Osteocyte (in vitro differentiated cells): ENCODE results near the gene GPS1. TPM values are rescaled to one million over a fixed set of nuclear protein-coding genes. Genes with fewer than 3 reads are reported as not detected.

Source experiments
- DNase-seq: peaks from one replicate; pipeline ENCODE4 v3.0.0; 2021; ENCODE audit warnings: mixed read lengths; ENCODE audit not compliant: unreplicated experiment; ENCODE audit errors: extremely low spot score
- H3K27ac Mint-ChIP-seq: one replicate; pipeline ENCODE4 v1.8.0; 2021; ENCODE audit warnings: mild to moderate bottlenecking, mixed read lengths; ENCODE audit not compliant: unreplicated experiment
- H3K27me3 Mint-ChIP-seq: one replicate; pipeline ENCODE4 v1.8.0; 2021; ENCODE audit warnings: mixed read lengths; ENCODE audit not compliant: unreplicated experiment
- H3K36me3 Mint-ChIP-seq: one replicate; pipeline ENCODE4 v1.8.0; 2021; ENCODE audit warnings: mixed read lengths; ENCODE audit not compliant: unreplicated experiment
- H3K4me1 Mint-ChIP-seq: one replicate; pipeline ENCODE4 v1.8.0; 2021; ENCODE audit warnings: mixed read lengths; ENCODE audit not compliant: unreplicated experiment
- H3K4me3 Mint-ChIP-seq: one replicate; pipeline ENCODE4 v1.8.0; 2021; ENCODE audit warnings: mild to moderate bottlenecking, moderate library complexity, mixed read lengths; ENCODE audit not compliant: unreplicated experiment
- H3K9me3 Mint-ChIP-seq: one replicate; pipeline ENCODE4 v1.8.0; 2021; ENCODE audit warnings: mixed read lengths; ENCODE audit not compliant: unreplicated experiment
- total RNA-seq: library from RNA; stranded (reverse); gene quantifications from 2 replicates; pipeline ENCODE4 v1.2.1, GENCODE V29; 2021
- TF ChIP-seq, protein P1 (sequence below): fragments of 200-600 bp; sonication (generic); IDR thresholded peaks from 2 replicates; pipeline ENCODE4 v1.5.0; 2021; ENCODE audit warnings: antibody characterized with exemption, mild to moderate bottlenecking, moderate library complexity

GPS1 gene
- total RNA-seq, 1 donor from 2014 or later, result 108 TPM

DNA sequence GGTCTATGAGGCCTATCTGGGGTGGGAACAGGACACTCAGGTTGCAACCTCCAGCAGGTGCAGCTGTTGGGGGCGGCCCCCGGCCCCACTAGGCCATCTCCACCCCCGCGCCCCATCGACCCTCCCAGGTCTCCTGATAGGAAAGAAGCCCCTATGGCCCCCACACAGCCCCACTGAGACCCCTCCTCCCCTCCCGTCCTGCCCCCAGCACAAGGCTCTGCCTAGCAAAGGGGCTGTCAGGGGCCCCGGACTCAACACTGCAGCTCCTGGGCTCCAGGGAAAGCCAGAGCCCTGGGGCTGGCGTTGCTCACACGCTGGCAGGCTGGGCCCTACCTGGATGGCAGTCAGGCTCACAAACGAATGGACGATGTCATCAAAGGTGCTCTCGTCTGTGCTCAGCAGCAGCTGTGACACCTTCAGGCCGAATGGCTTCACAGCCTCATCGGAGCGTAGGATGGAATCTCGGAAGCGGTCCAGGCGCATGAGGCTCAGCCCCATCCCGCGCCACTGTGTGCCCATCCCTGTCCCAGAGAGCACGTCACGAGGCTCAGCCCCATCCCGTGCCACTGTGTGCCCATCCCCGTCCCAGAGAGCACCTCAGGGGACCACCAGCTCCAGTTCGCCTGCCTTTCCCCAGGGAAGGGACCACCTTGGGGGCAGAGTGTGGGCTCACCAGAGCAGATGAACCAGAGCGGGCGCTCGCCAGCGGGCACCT lies 39.0 kb downstream of the GPS1 start:
- no peak overlapping the region for H3K4me3 Mint-ChIP-seq
- H3K9me3 Mint-ChIP-seq, result no peaks in the 10 kb centered on the region
- peaks cover 2% of the 10 kb centered on the region for H3K4me1 Mint-ChIP-seq
- TF ChIP-seq, protein P1, sequence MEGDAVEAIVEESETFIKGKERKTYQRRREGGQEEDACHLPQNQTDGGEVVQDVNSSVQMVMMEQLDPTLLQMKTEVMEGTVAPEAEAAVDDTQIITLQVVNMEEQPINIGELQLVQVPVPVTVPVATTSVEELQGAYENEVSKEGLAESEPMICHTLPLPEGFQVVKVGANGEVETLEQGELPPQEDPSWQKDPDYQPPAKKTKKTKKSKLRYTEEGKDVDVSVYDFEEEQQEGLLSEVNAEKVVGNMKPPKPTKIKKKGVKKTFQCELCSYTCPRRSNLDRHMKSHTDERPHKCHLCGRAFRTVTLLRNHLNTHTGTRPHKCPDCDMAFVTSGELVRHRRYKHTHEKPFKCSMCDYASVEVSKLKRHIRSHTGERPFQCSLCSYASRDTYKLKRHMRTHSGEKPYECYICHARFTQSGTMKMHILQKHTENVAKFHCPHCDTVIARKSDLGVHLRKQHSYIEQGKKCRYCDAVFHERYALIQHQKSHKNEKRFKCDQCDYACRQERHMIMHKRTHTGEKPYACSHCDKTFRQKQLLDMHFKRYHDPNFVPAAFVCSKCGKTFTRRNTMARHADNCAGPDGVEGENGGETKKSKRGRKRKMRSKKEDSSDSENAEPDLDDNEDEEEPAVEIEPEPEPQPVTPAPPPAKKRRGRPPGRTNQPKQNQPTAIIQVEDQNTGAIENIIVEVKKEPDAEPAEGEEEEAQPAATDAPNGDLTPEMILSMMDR, result no peak
- H3K36me3 Mint-ChIP-seq, result peaks cover 9% of the 10 kb centered on the region
- H3K27me3 Mint-ChIP-seq, result no peaks in the 10 kb centered on the region
- no peak overlapping the region for H3K27ac Mint-ChIP-seq
- DNase-seq, result no peak

DNA sequence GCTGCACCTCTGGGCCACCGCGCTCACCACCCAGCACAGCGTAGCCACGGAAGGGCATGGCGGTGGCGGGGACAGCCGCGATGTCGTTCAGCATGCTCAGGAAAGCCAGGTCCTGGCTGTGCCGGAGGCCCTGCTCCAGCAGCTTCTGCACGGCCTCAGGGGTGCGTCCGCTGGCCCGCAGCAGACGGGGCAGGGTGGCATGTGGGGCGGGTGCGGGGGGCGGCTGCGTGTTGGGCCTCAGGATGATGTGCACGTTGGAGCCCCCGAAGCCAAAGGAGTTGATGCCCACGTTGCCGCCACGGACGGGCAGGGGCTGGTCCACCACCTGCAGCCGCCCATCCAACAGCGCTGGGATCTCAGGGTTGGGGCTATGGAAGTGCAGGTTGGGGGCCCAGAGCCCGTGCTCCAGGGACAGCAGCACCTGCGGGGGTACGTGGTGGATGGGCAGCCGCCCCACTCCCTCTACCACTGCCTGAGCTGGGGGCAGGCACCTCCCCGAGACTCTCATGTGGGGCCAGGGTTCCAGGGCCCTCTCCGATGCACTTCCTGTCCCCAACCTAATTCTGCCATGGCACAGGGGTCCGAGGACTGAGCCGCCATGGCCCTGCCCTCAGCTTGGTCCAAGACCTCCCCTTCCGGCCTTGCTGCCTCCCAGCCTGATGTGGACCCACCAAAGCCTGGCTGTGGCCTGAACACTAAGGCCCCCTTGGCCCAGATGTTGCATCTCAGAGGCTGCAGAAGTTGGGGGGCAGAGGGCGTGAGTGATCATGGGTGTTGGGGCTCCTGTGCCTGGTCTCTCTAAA lies 39.8 kb downstream of the GPS1 start:
- Mint-ChIP-seq H3K36me3 (peaks cover 9% of the 10 kb centered on the region), H3K9me3 (no peaks in the 10 kb centered on the region), H3K27me3 (no peaks in the 10 kb centered on the region), H3K4me1 (peaks cover 10% of the 10 kb centered on the region), H3K27ac (no peak overlapping the region), H3K4me3 (no peak overlapping the region)
- no peak for DNase-seq
- TF ChIP-seq, protein P1, result no peak

DNA sequence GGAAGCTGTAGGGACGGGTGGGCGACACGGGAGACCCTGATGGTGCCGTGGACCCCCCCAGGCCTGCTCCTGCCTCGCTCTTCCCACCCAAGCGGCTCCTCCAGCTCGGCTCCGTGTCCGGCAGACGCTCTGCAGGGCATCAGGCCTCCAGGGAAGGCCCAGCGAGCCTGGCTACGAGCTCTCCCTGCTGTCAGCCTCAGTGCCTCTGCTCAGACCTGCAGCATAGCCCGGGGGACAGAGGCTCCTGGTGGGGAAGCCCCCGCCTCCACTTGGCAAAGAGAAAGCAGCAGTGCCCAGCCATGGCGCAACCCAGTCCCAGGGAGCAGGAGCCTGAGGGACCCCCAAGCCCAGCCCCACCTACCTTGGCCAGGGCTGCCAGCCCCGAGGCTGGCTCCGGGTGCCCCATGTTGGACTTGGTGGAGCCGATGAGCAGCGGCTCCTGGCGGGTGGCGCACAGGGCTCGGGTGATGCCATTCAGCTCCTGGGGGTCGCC lies 40.4 kb downstream of the GPS1 start:
- H3K27ac Mint-ChIP-seq, result no peak overlapping the region
- no peak overlapping the region for H3K4me3 Mint-ChIP-seq
- no peak for DNase-seq
- H3K9me3 Mint-ChIP-seq, result no peaks in the 10 kb centered on the region
- peaks cover 14% of the 10 kb centered on the region for H3K4me1 Mint-ChIP-seq
- no peaks in the 10 kb centered on the region for H3K27me3 Mint-ChIP-seq
- TF ChIP-seq, protein P1, result no peak
- peaks cover 9% of the 10 kb centered on the region for H3K36me3 Mint-ChIP-seq

DNA sequence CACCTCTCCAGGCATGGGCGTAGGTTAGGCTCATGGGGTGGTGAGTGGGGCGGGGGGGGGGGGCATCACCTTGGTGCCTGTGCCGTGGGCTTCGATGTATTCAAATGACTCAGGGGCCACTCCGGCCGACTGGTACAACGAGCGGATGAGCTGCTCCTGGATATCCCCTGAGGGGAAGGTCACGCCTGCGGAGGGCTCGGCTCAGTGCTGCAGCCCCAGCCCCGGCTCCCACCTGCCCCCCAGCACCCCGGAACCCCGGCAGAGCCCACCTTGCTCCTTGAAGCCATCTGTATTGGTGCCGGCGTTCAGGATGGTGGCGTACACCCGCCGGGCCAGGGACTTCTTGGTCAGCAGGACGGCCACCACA lies 40.9 kb downstream of the GPS1 start:
- no peaks in the 10 kb centered on the region for H3K9me3 Mint-ChIP-seq
- H3K36me3 Mint-ChIP-seq, result peaks cover 9% of the 10 kb centered on the region
- TF ChIP-seq, protein P1, result no peak

More for the DNA sequence above, 40.9 kb downstream of the GPS1 start:
- no peak overlapping the region for H3K27ac Mint-ChIP-seq
- DNase-seq, result no peak
- no peak overlapping the region for H3K4me3 Mint-ChIP-seq
- H3K27me3 Mint-ChIP-seq, result no peaks in the 10 kb centered on the region
- H3K4me1 Mint-ChIP-seq, result peaks cover 14% of the 10 kb centered on the region
